HL-60 (cell line): Measurements from ENCODE around the gene KHSRP.

ENCODE experiments used
- DNase-seq, 2 experiments: peaks; one replicate each; pipeline ENCODE4 v3.0.0-alpha.2; 2010 to 2020; ENCODE audit warnings: low read depth in 1 of 2, low spot score in 1 of 2
- H3K27ac ChIP-seq: fragments of 250-450 bp; sonication (Bioruptor Pico); replicated peaks from 2 replicates; pipeline ENCODE4 v1.5.1; 2020; ENCODE audit warnings: mild to moderate bottlenecking, moderate library complexity
- H3K27me3 ChIP-seq: fragments of 250-450 bp; sonication (Bioruptor Pico); 2 replicates; pipeline ENCODE4 v1.5.1; 2021; ENCODE audit warnings: mild to moderate bottlenecking, moderate library complexity; ENCODE audit not compliant: insufficient read depth, poor library complexity, severe bottlenecking
- H3K4me3 ChIP-seq: replicated peaks from 2 replicates; pipeline ENCODE4 v1.5.1; 2011; ENCODE audit warnings: mild to moderate bottlenecking, control low read depth, low read length; ENCODE audit not compliant: insufficient read depth
- CTCF ChIP-seq: IDR thresholded peaks from one replicate; pipeline ENCODE4 v1.5.1; 2011; ENCODE audit warnings: low read length, control low read depth, inconsistent platforms; ENCODE audit not compliant: insufficient read depth
- GABPA ChIP-seq: IDR thresholded peaks from 2 replicates; pipeline ENCODE4 v1.6.1; 2012; ENCODE audit warnings: low read depth
- POLR2AphosphoS5 ChIP-seq: IDR thresholded peaks from 2 replicates; pipeline ENCODE4 v1.6.1; 2012; ENCODE audit warnings: low read depth
- REST ChIP-seq: IDR thresholded peaks from 2 replicates; pipeline ENCODE4 v1.6.1; 2012; ENCODE audit warnings: low read depth; ENCODE audit not compliant: insufficient replicate concordance
- SPI1 ChIP-seq: IDR thresholded peaks from 2 replicates; pipeline ENCODE4 v1.6.1; 2012; ENCODE audit warnings: low read depth, mild to moderate bottlenecking, borderline replicate concordance

The KHSRP gene

GRCh38 chr19:6450166-6450565, 25.6 kb upstream of the KHSRP start:
- no peak for TF ChIP-seq POLR2AphosphoS5
- no peak for TF ChIP-seq GABPA
- no peak for DNase-seq
- Histone ChIP-seq H3K27ac (no peak overlapping the region), H3K27me3 (no peaks in the 10 kb centered on the region), H3K4me3 (no peak overlapping the region)

- no peak overlapping the region for H3K4me3 ChIP-seq
- no peak for DNase-seq
- TF ChIP-seq SPI1 = no peak
- no peak for TF ChIP-seq CTCF
- TF ChIP-seq POLR2AphosphoS5 = no peak
- no peak for TF ChIP-seq GABPA
- TF ChIP-seq REST = no peak
- no peaks in the 10 kb centered on the region for H3K27me3 ChIP-seq
- H3K27ac ChIP-seq = no peak overlapping the region
Observed at GRCh38 chr19:6448045-6448444, 23.4 kb upstream of the KHSRP start.

- H3K4me3 ChIP-seq = no peak overlapping the region
- no peak overlapping the region for H3K27ac ChIP-seq
- TF ChIP-seq REST (no peak), POLR2AphosphoS5 (no peak), CTCF (no peak), SPI1 (no peak), GABPA (no peak)
- no peak for DNase-seq
- no peaks in the 10 kb centered on the region for H3K27me3 ChIP-seq
Observed at GRCh38 chr19:6446452-6446851, 21.8 kb upstream of the KHSRP start.

- no peak for DNase-seq
- Histone ChIP-seq H3K27ac (no peak overlapping the region), H3K27me3 (no peaks in the 10 kb centered on the region), H3K4me3 (no peak overlapping the region)
- TF ChIP-seq CTCF (no peak), GABPA (no peak), REST (no peak), SPI1 (no peak), POLR2AphosphoS5 (no peak)
Observed at GRCh38 chr19:6443986-6444385, 19.4 kb upstream of the KHSRP start.
